Immature natural killer cell (primary cell): ENCODE measurements around the gene N4BP2. TPM values are rescaled to one million over a fixed set of nuclear protein-coding genes. Genes with fewer than 3 reads are reported as not detected.
A peak's percentile ranks its signal among the peaks of the same experiment; 100 is the strongest.

ENCODE experiments used
- DNase-seq, 3 donors: peaks; one replicate each; pipeline ENCODE4 v3.0.0; 2022; ENCODE audit warnings: mixed read lengths in 1 of 3
- H3K27ac Mint-ChIP-seq, 6 donors: one replicate each; pipeline ENCODE4 v1.8.0; 2020; ENCODE audit warnings: mixed read lengths in 6 of 6, mild to moderate bottlenecking in 5 of 6, inconsistent platforms in 4 of 6, moderate library complexity in 3 of 6
- H3K27me3 Mint-ChIP-seq, 3 donors: one replicate each; pipeline ENCODE4 v1.8.0; 2020 to 2021; ENCODE audit warnings: low read depth in 3 of 3, mild to moderate bottlenecking in 3 of 3, mixed read lengths in 3 of 3, moderate library complexity in 3 of 3, inconsistent platforms in 1 of 3
- H3K36me3 Mint-ChIP-seq, 3 donors: one replicate each; pipeline ENCODE4 v1.8.0; 2020; ENCODE audit warnings: mixed read lengths in 3 of 3, inconsistent platforms in 2 of 3, mild to moderate bottlenecking in 2 of 3
- H3K4me1 Mint-ChIP-seq, 2 donors: one replicate each; pipeline ENCODE4 v1.8.0; 2020; ENCODE audit warnings: inconsistent platforms in 2 of 2, mild to moderate bottlenecking in 2 of 2, mixed read lengths in 2 of 2, moderate library complexity in 1 of 2
- H3K4me3 Mint-ChIP-seq, 5 donors: one replicate each; pipeline ENCODE4 v1.8.0; 2020; ENCODE audit warnings: mild to moderate bottlenecking in 5 of 5, mixed read lengths in 5 of 5, inconsistent platforms in 3 of 5, moderate library complexity in 3 of 5
- H3K9me3 Mint-ChIP-seq, 6 donors: one replicate each; pipeline ENCODE4 v1.8.0; 2020; ENCODE audit warnings: mild to moderate bottlenecking in 6 of 6, mixed read lengths in 6 of 6, inconsistent platforms in 4 of 6, moderate library complexity in 3 of 6
- polyA plus RNA-seq, 3 donors: library from polyadenylated mRNA; unstranded; fragments of 300-500 nt; fragmentation: Illumina TruSeq; gene quantifications; one replicate each; pipeline ENCODE4 v1.2.3, GENCODE V29; 2021

Gene N4BP2
- polyA plus RNA-seq, 3 donors from 2014 or later = 2.9 to 11.1 (median 8.2) TPM

GRCh38 chr4:40177591-40177990, 120.9 kb downstream of the N4BP2 start:
- Mint-ChIP-seq H3K9me3 (no peaks in the 10 kb centered on the region), H3K4me1 (peaks cover 12 to 14% of the 10 kb centered on the region in 2 donors), H3K27ac (peak overlapping the region in 1 of 6 donors; percentile 2), H3K4me3 (no peak overlapping the region), H3K36me3 (no peaks in the 10 kb centered on the region), H3K27me3 (peaks cover 0 to 2% (median 2%) of the 10 kb centered on the region in 3 donors)
- DNase-seq = no peak

- H3K4me3 Mint-ChIP-seq = no peak overlapping the region
- peaks cover 2 to 3% of the 10 kb centered on the region in 2 donors for H3K4me1 Mint-ChIP-seq
- H3K27ac Mint-ChIP-seq = no peak overlapping the region
Observed at GRCh38 chr4:40178672-40179071, 122.0 kb downstream of the N4BP2 start.

GRCh38 chr4:40179360-40179759, 122.7 kb downstream of the N4BP2 start:
- Mint-ChIP-seq H3K9me3 (no peaks in the 10 kb centered on the region), H3K4me3 (no peak overlapping the region), H3K36me3 (no peaks in the 10 kb centered on the region), H3K27ac (no peak overlapping the region), H3K27me3 (peaks cover 0 to 2% (median 0%) of the 10 kb centered on the region in 3 donors), H3K4me1 (no peaks in the 10 kb centered on the region)
- no peak for DNase-seq

More at GRCh38 chr4:40178672-40179071, 122.0 kb downstream of the N4BP2 start:
- H3K27me3 Mint-ChIP-seq = peaks cover 0 to 2% (median 1%) of the 10 kb centered on the region in 3 donors
- no peaks in the 10 kb centered on the region for H3K36me3 Mint-ChIP-seq
- DNase-seq = no peak
- no peaks in the 10 kb centered on the region for H3K9me3 Mint-ChIP-seq

- Mint-ChIP-seq H3K36me3 (no peaks in the 10 kb centered on the region), H3K9me3 (no peaks in the 10 kb centered on the region), H3K4me3 (no peak overlapping the region), H3K27ac (no peak overlapping the region), H3K4me1 (no peaks in the 10 kb centered on the region), H3K27me3 (no peaks in the 10 kb centered on the region)
- no peak for DNase-seq
Observed at GRCh38 chr4:40180356-40180755, 123.7 kb downstream of the N4BP2 start.

- Mint-ChIP-seq H3K4me3 (no peak overlapping the region), H3K27ac (peak overlapping the region in 1 of 6 donors; percentile 14), H3K27me3 (no peaks in the 10 kb centered on the region), H3K4me1 (no peaks in the 10 kb centered on the region), H3K36me3 (no peaks in the 10 kb centered on the region), H3K9me3 (no peaks in the 10 kb centered on the region)
- no peak for DNase-seq
Observed at GRCh38 chr4:40182001-40182400, 125.4 kb downstream of the N4BP2 start.

GRCh38 chr4:40182954-40183353, 126.3 kb downstream of the N4BP2 start:
- H3K27me3 Mint-ChIP-seq = peaks cover 0 to 2% (median 0%) of the 10 kb centered on the region in 3 donors
- no peaks in the 10 kb centered on the region for H3K36me3 Mint-ChIP-seq
- H3K27ac Mint-ChIP-seq = no peak overlapping the region
- H3K4me3 Mint-ChIP-seq = no peak overlapping the region
- no peaks in the 10 kb centered on the region for H3K9me3 Mint-ChIP-seq
- no peaks in the 10 kb centered on the region for H3K4me1 Mint-ChIP-seq
- no peak for DNase-seq

- DNase-seq = no peak
- Mint-ChIP-seq H3K4me1 (no peaks in the 10 kb centered on the region), H3K4me3 (no peak overlapping the region), H3K9me3 (no peaks in the 10 kb centered on the region), H3K27ac (peak overlapping the region in 1 of 6 donors; percentile 34), H3K27me3 (peaks cover 0 to 2% (median 0%) of the 10 kb centered on the region in 3 donors), H3K36me3 (no peaks in the 10 kb centered on the region)
Observed at GRCh38 chr4:40183615-40184411, 127.2 kb downstream of the N4BP2 start.

- Mint-ChIP-seq H3K4me3 (no peak overlapping the region), H3K9me3 (no peaks in the 10 kb centered on the region), H3K27me3 (peaks cover 2 to 4% (median 4%) of the 10 kb centered on the region in 3 donors), H3K27ac (no peak overlapping the region), H3K4me1 (no peaks in the 10 kb centered on the region), H3K36me3 (no peaks in the 10 kb centered on the region)
- DNase-seq = no peak
Observed at GRCh38 chr4:40185830-40186664, 129.4 kb downstream of the N4BP2 start.

GRCh38 chr4:40186665-40187014, 130.0 kb downstream of the N4BP2 start:
- peaks cover 2 to 7% (median 4%) of the 10 kb centered on the region in 3 donors for H3K27me3 Mint-ChIP-seq
- no peak for DNase-seq
- H3K4me3 Mint-ChIP-seq = no peak overlapping the region
- no peaks in the 10 kb centered on the region for H3K36me3 Mint-ChIP-seq
- peak overlapping the region in 1 of 6 donors; percentile 12 for H3K27ac Mint-ChIP-seq
- H3K9me3 Mint-ChIP-seq = no peaks in the 10 kb centered on the region
- no peaks in the 10 kb centered on the region for H3K4me1 Mint-ChIP-seq

GRCh38 chr4:40187386-40187906, 130.8 kb downstream of the N4BP2 start:
- DNase-seq = no peak
- H3K4me1 Mint-ChIP-seq = peaks cover 1 to 4% of the 10 kb centered on the region in 2 donors
- H3K27ac Mint-ChIP-seq = no peak overlapping the region
- H3K27me3 Mint-ChIP-seq = peaks cover 2 to 9% (median 4%) of the 10 kb centered on the region in 3 donors
- no peaks in the 10 kb centered on the region for H3K36me3 Mint-ChIP-seq
- H3K9me3 Mint-ChIP-seq = no peaks in the 10 kb centered on the region
- no peak overlapping the region for H3K4me3 Mint-ChIP-seq

- Mint-ChIP-seq H3K4me3 (peak overlapping the region in 1 of 5 donors; percentile 95), H3K27ac (peak overlapping the region in 2 of 6 donors; percentile 98 to 99), H3K4me1 (peaks cover 26 to 27% of the 10 kb centered on the region in 2 donors)
Observed at GRCh38 chr4:40190019-40190418, 133.4 kb downstream of the N4BP2 start.

GRCh38 chr4:40190465-40190864, 133.8 kb downstream of the N4BP2 start:
- H3K4me1 Mint-ChIP-seq = peaks cover 31% of the 10 kb centered on the region in 2 donors
- no peaks in the 10 kb centered on the region for H3K36me3 Mint-ChIP-seq
- no peaks in the 10 kb centered on the region for H3K9me3 Mint-ChIP-seq
- DNase-seq = no peak
- peak overlapping the region in 1 of 5 donors; percentile 95 for H3K4me3 Mint-ChIP-seq
- peaks cover 2 to 36% (median 13%) of the 10 kb centered on the region in 3 donors for H3K27me3 Mint-ChIP-seq
- H3K27ac Mint-ChIP-seq = peak overlapping the region in 2 of 6 donors; percentile 98 to 99

More at GRCh38 chr4:40190019-40190418, 133.4 kb downstream of the N4BP2 start:
- Mint-ChIP-seq H3K36me3 (no peaks in the 10 kb centered on the region), H3K9me3 (no peaks in the 10 kb centered on the region), H3K27me3 (peaks cover 2 to 35% (median 13%) of the 10 kb centered on the region in 3 donors)
- no peak for DNase-seq

GRCh38 chr4:40190880-40191815, 134.5 kb downstream of the N4BP2 start:
- Mint-ChIP-seq H3K27me3 (peaks cover 2 to 36% (median 13%) of the 10 kb centered on the region in 3 donors), H3K27ac (peak overlapping the region in 4 of 6 donors; percentile 22 to 99 (median 66)), H3K9me3 (no peaks in the 10 kb centered on the region), H3K4me3 (peak overlapping the region in 2 of 5 donors; percentile 6 to 95), H3K4me1 (peaks cover 37 to 38% of the 10 kb centered on the region in 2 donors), H3K36me3 (no peaks in the 10 kb centered on the region)
- DNase-seq = no peak
